BE2C (cell line): Measurements from ENCODE around the gene COX5B.

ENCODE experiments used
- DNase-seq: peaks from one replicate; pipeline ENCODE4 v3.0.0-alpha.2; 2020
- H3K27me3 ChIP-seq: fragments of 250-450 bp; sonication (Bioruptor Pico); 2 replicates; pipeline ENCODE4 v1.5.1; 2020; ENCODE audit warnings: mild to moderate bottlenecking
- H3K36me3 ChIP-seq: fragments of 250-450 bp; sonication (Bioruptor Pico); 2 replicates; pipeline ENCODE4 v1.5.1; 2020; ENCODE audit warnings: mild to moderate bottlenecking
- H3K4me1 ChIP-seq: fragments of 250-450 bp; sonication (Bioruptor Pico); 2 replicates; pipeline ENCODE4 v1.5.1; 2020
- H3K4me3 ChIP-seq: 2 replicates; pipeline ENCODE4 v1.5.1; 2011; ENCODE audit warnings: low read depth, low read length
- H3K9me3 ChIP-seq: fragments of 250-450 bp; sonication (Bioruptor Pico); 2 replicates; pipeline ENCODE4 v1.5.1; 2020
- CTCF ChIP-seq: IDR thresholded peaks from 2 replicates; pipeline ENCODE4 v1.5.1; 2012; ENCODE audit warnings: mild to moderate bottlenecking, low read depth, low read length

The COX5B gene

GRCh38 chr2:97653874-97654273 lies 8.0 kb downstream of the COX5B start:
- no peaks in the 10 kb centered on the region for H3K9me3 ChIP-seq
- no peaks in the 10 kb centered on the region for H3K27me3 ChIP-seq
- no peak for DNase-seq
- H3K4me3 ChIP-seq, result no peak overlapping the region
- no peaks in the 10 kb centered on the region for H3K36me3 ChIP-seq
- no peaks in the 10 kb centered on the region for H3K4me1 ChIP-seq
- no peak for TF ChIP-seq CTCF

- no peaks in the 10 kb centered on the region for H3K4me1 ChIP-seq
- no peaks in the 10 kb centered on the region for H3K9me3 ChIP-seq
- H3K4me3 ChIP-seq, result no peak overlapping the region
- no peaks in the 10 kb centered on the region for H3K27me3 ChIP-seq
- no peak for DNase-seq
- no peak for TF ChIP-seq CTCF
- no peaks in the 10 kb centered on the region for H3K36me3 ChIP-seq
Observed at GRCh38 chr2:97654309-97654708, 8.4 kb downstream of the COX5B start.

- Histone ChIP-seq H3K9me3 (no peaks in the 10 kb centered on the region), H3K27me3 (no peaks in the 10 kb centered on the region), H3K4me3 (no peak overlapping the region), H3K36me3 (no peaks in the 10 kb centered on the region), H3K4me1 (no peaks in the 10 kb centered on the region)
- no peak for TF ChIP-seq CTCF
- DNase-seq, result no peak
Observed at GRCh38 chr2:97654791-97655190, 8.9 kb downstream of the COX5B start.

- Histone ChIP-seq H3K4me3 (no peak overlapping the region), H3K4me1 (no peaks in the 10 kb centered on the region), H3K36me3 (no peaks in the 10 kb centered on the region), H3K9me3 (no peaks in the 10 kb centered on the region), H3K27me3 (no peaks in the 10 kb centered on the region)
- TF ChIP-seq CTCF, result no peak
- DNase-seq, result no peak
Observed at GRCh38 chr2:97656129-97656755, 10.4 kb downstream of the COX5B start.

- Histone ChIP-seq H3K27me3 (no peaks in the 10 kb centered on the region), H3K9me3 (no peaks in the 10 kb centered on the region), H3K4me1 (no peaks in the 10 kb centered on the region), H3K36me3 (no peaks in the 10 kb centered on the region), H3K4me3 (no peak overlapping the region)
- no peak for DNase-seq
- no peak for TF ChIP-seq CTCF
Observed at GRCh38 chr2:97656905-97657587, 11.2 kb downstream of the COX5B start.

GRCh38 chr2:97657986-97658690 lies 12.3 kb downstream of the COX5B start:
- Histone ChIP-seq H3K4me1 (no peaks in the 10 kb centered on the region), H3K4me3 (no peak overlapping the region), H3K27me3 (no peaks in the 10 kb centered on the region), H3K36me3 (no peaks in the 10 kb centered on the region), H3K9me3 (no peaks in the 10 kb centered on the region)
- DNase-seq, result no peak
- TF ChIP-seq CTCF, result no peak
